ENCODE results near the gene ZNF57. TPM values are rescaled to one million over a fixed set of nuclear protein-coding genes. Genes with fewer than 3 reads are reported as not detected.

The ZNF57 gene
- total and polyA plus RNA-seq, 9 of the 15 experiments (the other 6 are each of a cell fraction or from before 2014, with no cell fraction given), result 3.9 to 13.5 (median 7.8) TPM

- no TSS peak for BruUV-seq (replicated peaks)
- no peak overlapping the region for H3K4me3 ChIP-seq
- no peak overlapping the region for H2AFZ ChIP-seq (ENCODE audit: low read depth, low read length)
- POLR2A ChIA-PET, result interaction anchor here (0.9 kb wide), 1 partner anchor 8 kb away, joined by 4 read pairs; no protein-coding TSS in a partner anchor
- in situ Hi-C loops (cut with MboI), result no loop called here
- no peak overlapping the region for H3K9ac ChIP-seq (ENCODE audit: insufficient read depth in 1 of 2, low read depth in 2 of 2, low read length in 2 of 2)
- no peak overlapping the region for H3K4me2 ChIP-seq (ENCODE audit: insufficient read depth, low read length)
- H3K27ac ChIP-seq (ENCODE audit: extremely low read depth, low read depth, low read length), result no peak overlapping the region
- CTCF ChIA-PET (ENCODE audit: low intra/inter-chr PET ratio), result no interaction called here
- peaks cover 9% of the 10 kb centered on the region for H3K9me3 ChIP-seq (replicated peaks; ENCODE audit: control insufficient read depth, insufficient read depth, low read depth, low read length)
- no peaks in the 10 kb centered on the region for H4K20me1 ChIP-seq (replicated peaks; ENCODE audit: control insufficient read depth, insufficient read depth, low read length)
- H3K36me3 ChIP-seq (ENCODE audit: control insufficient read depth, insufficient read depth, low read length), result peaks cover 13% of the 10 kb centered on the region; the same call in 2 of the 3 replicates
- ATAC-seq (no peak), FAIRE-seq (no peak), DNase-seq (ENCODE audit: extremely low read depth in 1 of 4, low spot score in 3 of 4) (no peak)
- no peaks in the 10 kb centered on the region for H3K27me3 ChIP-seq (ENCODE audit: control insufficient read depth in 2 of 2, insufficient read depth in 2 of 2, low read length in 2 of 2)
- peaks cover 2 to 23% of the 10 kb centered on the region in 2 experiments; a peak in 4 of 5 replicates for H3K4me1 ChIP-seq (replicated peaks in 1 of 2; ENCODE audit: control insufficient read depth in 2 of 2, insufficient read depth in 2 of 2, low read length in 2 of 2)
- intact Hi-C loops (cut with micrococcal nuclease), result no loop called here
- WGBS (ENCODE audit: insufficient coverage, low coverage, missing lambda C conversion rate), result 72% methylated on average over 14 of the region's 14 CpGs
- H3K9me1 ChIP-seq (ENCODE audit: control insufficient read depth, insufficient read depth, low read length), result no peaks in the 10 kb centered on the region
- peaks cover 18% of the 10 kb centered on the region for H3K79me2 ChIP-seq (ENCODE audit: control insufficient read depth, insufficient read depth, low read length)
- TF ChIP-seq, protein P1, sequence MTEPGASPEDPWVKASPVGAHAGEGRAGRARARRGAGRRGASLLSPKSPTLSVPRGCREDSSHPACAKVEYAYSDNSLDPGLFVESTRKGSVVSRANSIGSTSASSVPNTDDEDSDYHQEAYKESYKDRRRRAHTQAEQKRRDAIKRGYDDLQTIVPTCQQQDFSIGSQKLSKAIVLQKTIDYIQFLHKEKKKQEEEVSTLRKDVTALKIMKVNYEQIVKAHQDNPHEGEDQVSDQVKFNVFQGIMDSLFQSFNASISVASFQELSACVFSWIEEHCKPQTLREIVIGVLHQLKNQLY (CRISPR knock-in tag; conservative IDR thresholded peaks at IDR 0.05), result no peak
- TF ChIP-seq ZNF76 (CRISPR knock-in tag; IDR thresholded peaks at IDR 0.05; ENCODE audit: borderline replicate concordance) (no peak), MTA2 (IDR thresholded peaks at IDR 0.05; ENCODE audit: low read depth) (no peak), CHD2 (IDR thresholded peaks at IDR 0.05; ENCODE audit: low read depth, low read length) (no peak), RFX1 (IDR thresholded peaks at IDR 0.05) (no peak), ZNF699 (CRISPR knock-in tag; IDR thresholded peaks at IDR 0.05; ENCODE audit: insufficient replicate concordance) (no peak), DMBX1 (CRISPR knock-in tag; IDR thresholded peaks at IDR 0.05; ENCODE audit: borderline replicate concordance) (no peak), RBBP5 (IDR thresholded peaks at IDR 0.05; ENCODE audit: borderline replicate concordance, insufficient read depth, low read length, poor library complexity, severe bottlenecking) (no peak), GABPA (tag; conservative IDR thresholded peaks at IDR 0.05; ENCODE audit: low read depth) (no peak), NFRKB (IDR thresholded peaks at IDR 0.05; ENCODE audit: low read depth) (no peak), ETS2 (tag; IDR thresholded peaks at IDR 0.05; ENCODE audit: borderline replicate concordance, poor library complexity, severe bottlenecking) (no peak), ZBTB17 (CRISPR knock-in tag; IDR thresholded peaks at IDR 0.05) (no peak), ZBTB34 (CRISPR knock-in tag; IDR thresholded peaks at IDR 0.05) (no peak)
- TF ChIP-seq, protein P2, sequence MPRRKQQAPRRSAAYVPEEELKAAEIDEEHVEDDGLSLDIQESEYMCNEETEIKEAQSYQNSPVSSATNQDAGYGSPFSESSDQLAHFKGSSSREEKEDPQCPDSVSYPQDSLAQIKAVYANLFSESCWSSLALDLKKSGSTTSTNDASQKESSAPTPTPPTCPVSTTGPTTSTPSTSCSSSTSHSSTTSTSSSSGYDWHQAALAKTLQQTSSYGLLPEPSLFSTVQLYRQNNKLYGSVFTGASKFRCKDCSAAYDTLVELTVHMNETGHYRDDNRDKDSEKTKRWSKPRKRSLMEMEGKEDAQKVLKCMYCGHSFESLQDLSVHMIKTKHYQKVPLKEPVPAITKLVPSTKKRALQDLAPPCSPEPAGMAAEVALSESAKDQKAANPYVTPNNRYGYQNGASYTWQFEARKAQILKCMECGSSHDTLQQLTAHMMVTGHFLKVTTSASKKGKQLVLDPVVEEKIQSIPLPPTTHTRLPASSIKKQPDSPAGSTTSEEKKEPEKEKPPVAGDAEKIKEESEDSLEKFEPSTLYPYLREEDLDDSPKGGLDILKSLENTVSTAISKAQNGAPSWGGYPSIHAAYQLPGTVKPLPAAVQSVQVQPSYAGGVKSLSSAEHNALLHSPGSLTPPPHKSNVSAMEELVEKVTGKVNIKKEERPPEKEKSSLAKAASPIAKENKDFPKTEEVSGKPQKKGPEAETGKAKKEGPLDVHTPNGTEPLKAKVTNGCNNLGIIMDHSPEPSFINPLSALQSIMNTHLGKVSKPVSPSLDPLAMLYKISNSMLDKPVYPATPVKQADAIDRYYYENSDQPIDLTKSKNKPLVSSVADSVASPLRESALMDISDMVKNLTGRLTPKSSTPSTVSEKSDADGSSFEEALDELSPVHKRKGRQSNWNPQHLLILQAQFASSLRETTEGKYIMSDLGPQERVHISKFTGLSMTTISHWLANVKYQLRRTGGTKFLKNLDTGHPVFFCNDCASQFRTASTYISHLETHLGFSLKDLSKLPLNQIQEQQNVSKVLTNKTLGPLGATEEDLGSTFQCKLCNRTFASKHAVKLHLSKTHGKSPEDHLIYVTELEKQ (CRISPR knock-in tag; IDR thresholded peaks at IDR 0.05), result no peak
- TF ChIP-seq, protein P3, sequence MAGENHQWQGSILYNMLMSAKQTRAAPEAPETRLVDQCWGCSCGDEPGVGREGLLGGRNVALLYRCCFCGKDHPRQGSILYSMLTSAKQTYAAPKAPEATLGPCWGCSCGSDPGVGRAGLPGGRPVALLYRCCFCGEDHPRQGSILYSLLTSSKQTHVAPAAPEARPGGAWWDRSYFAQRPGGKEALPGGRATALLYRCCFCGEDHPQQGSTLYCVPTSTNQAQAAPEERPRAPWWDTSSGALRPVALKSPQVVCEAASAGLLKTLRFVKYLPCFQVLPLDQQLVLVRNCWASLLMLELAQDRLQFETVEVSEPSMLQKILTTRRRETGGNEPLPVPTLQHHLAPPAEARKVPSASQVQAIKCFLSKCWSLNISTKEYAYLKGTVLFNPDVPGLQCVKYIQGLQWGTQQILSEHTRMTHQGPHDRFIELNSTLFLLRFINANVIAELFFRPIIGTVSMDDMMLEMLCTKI (IDR thresholded peaks at IDR 0.05; ENCODE audit: partially characterized antibody), result no peak
Observed at GRCh38 chr19:2942928-2943640, 42.4 kb downstream of the ZNF57 start.

Measured in K562 (cell line).